Measurements from ENCODE around the gene CDC73. TPM values are rescaled to one million over a fixed set of nuclear protein-coding genes. Genes with fewer than 3 reads are reported as not detected.

CDC73 gene
- 13.5 and 20.5 TPM in 2 replicates for total RNA-seq

DNA sequence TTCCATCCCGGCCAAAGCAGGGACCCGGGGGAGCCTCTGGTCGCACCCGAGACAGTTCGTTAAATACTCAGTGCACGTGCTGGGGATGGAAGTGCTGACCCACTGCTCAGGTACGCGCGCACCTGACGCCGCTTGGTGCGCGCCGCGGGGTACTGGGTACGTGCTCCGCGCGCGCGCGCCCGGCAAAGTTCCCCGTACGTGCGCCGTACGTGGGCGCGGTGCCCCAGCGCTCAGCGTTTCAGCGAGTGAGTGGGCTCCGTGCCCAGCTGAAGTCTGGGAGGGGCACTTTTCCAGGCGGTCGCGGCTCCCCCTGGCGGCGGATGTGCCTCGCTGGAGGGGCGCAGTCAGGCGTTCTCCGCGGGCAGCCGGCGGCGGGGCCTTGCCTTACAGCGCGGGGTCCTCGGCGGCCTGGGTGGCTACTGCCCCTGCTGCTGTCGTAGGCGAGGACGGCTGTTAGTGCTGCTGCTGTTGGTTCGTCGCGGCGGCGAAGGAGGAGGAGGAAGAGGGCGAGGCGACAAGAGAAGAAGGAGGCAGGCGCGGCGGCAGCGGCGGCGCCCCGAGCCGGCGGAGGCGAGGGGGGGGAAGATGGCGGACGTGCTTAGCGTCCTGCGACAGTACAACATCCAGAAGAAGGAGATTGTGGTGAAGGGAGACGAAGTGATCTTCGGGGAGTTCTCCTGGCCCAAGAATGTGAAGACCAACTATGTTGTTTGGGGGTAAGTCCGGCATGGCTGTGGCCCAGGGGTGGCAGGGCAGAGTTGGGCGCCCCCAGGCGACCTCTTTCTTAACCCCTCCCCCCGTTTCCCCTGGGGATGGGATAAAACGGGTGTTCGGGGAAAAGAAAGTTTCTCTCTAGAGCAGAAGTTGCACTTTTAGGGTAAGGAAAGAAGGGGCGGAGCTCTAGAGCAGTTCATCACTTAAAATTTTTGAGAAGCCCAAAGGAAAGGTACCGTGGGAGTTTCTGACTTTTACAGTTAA is at the start of gene CDC73:
CDC73 (plus strand) TSS at position 416 of the 978 bp plus-strand sequence; CDS start at position 586, 170 bp downstream.

DNA sequence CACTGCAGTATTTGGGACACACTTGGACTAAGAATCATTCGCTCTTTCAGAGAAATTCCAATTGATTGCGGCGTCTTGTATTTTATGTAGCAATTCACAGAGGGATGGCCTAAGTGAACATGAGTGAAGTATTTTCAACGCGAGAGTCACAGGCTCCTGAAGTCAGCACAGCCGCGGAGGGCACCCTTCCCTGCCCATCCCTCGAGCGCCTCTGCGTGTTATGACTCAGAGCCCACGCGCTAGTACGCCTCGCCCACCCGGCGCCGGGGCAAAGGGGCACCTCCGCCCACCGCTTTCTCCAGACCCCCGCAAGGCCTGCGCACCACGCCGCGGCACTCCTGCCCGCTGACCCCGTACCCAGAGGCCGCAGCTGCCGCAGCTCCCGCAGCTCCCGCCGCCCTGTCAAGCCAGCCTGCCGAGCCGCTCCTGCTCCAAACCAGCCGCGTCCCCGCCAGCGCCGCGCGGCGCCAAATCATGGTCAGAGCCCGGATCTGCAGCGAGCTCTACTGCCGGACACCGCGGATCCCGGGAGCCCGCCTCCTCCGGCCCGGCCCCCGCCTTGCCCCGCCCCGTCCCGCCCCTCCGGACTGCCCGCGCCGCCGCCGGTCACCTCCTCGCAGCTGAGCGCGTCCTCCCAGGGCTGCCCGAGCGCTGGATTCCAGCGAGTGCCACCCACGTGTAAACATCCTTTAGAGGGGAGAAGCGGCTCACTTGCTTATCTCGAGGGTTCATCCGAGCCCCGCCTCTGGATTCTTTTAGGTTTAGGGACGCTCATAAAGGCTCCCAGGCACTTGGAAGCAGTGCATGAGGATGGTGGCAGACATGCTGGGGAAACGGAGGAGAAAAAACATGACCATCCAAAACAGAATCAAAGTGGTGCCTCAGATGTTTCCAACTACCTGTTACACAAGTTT is 16.7 kb upstream of the CDC73 start, which contains the start of gene GLRX2:
GLRX2 (minus strand) TSS at position 508 of the 914 bp plus-strand sequence; CDS start at position 476, 32 bp downstream.

DNA sequence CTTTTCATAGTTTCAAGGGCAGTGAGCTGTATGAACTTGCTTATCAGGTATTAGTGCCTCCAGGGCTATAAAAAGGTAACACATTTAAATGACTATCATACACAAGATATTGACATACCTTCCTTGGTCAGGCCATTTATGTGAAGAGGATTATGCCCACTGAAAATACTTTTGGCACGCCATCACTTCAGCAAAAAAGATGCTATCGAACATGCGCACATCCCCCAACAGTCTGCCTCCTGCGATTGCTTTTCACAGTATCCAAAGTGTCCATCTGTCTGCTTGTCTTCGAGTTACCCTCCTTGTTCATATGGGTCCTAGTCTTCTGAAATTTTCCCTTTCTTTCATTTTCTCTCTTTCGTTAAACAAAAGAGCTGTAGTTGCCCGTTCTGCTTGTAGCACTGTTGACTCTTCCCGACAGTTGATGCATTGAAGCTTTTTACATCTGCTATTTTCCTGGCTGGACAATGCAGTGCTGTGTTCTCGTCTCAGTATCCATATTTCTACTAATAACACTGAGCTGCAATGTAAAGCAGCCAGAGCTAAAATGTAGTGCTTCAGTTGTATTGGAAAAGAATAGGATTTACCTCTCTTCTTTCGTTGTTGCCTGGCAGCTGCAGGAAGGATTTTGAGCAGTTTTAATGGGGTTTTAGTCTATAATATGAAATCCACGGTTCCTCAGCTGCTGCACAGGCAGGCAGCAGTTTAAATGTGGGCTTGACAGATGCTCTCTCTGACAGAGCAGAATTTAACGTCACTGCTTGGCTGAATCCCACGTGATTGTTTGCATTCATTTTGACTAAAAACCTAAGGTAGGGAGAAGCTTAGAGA is 64.3 kb downstream of the CDC73 start, which contains the start of gene B3GALT2:
B3GALT2 (minus strand) TSS at position 713 of the 831 bp plus-strand sequence. CDS start 5,051 bp downstream, outside the sequence.

Other genes with a start within 250 kb of the CDC73 start
- 26.2 and 30.5 TPM in 2 replicates for gene UCHL5, start 62.7 kb upstream of the CDC73 start, total RNA-seq
- gene RO60, start 62.4 kb upstream of the CDC73 start, total RNA-seq, result 50.2 and 81.6 TPM in 2 replicates
- 13.6 and 22.4 TPM in 2 replicates for gene GLRX2, start 16.6 kb upstream of the CDC73 start, total RNA-seq
- gene B3GALT2, start 64.6 kb downstream of the CDC73 start, total RNA-seq, result not detected in 2 replicates